Calu3 (cell line): ENCODE measurements around the gene HSD17B13. TPM values are rescaled to one million over a fixed set of nuclear protein-coding genes. Genes with fewer than 3 reads are reported as not detected.

Experiments used
- BruUV-seq: library from RNA; stranded (reverse); fragments of 400-500 nt; replicated peaks from 2 replicates; lab custom pipeline; 2021; lab: Mats Ljungman, UMichigan
- CTCF ChIA-PET: fragments of 300-600 bp; sonication (Branson Sonifier 250); formaldehyde crosslinking; loops from one replicate; lab custom pipeline; 2022; ENCODE audit warnings: antibody characterized with exemption; lab: Charles Lee
- DNase-seq: peaks from one replicate; pipeline ENCODE4 v3.0.0; 2022
- H3K27ac Mint-ChIP-seq: one replicate; pipeline ENCODE4 v1.8.0; 2022; ENCODE audit warnings: mixed read lengths; ENCODE audit not compliant: unreplicated experiment
- H3K27me3 Mint-ChIP-seq: one replicate; pipeline ENCODE4 v1.8.0; 2022; ENCODE audit warnings: mixed read lengths; ENCODE audit not compliant: unreplicated experiment
- H3K36me3 Mint-ChIP-seq: one replicate; pipeline ENCODE4 v1.8.0; 2022; ENCODE audit warnings: mild to moderate bottlenecking, moderate library complexity, mixed read lengths; ENCODE audit not compliant: insufficient read depth, unreplicated experiment
- H3K4me1 Mint-ChIP-seq: one replicate; pipeline ENCODE4 v1.8.0; 2022; ENCODE audit warnings: mild to moderate bottlenecking, low read depth, mixed read lengths; ENCODE audit not compliant: unreplicated experiment
- H3K4me3 Mint-ChIP-seq: one replicate; pipeline ENCODE4 v1.8.0; 2022; ENCODE audit warnings: mild to moderate bottlenecking, low read depth, moderate library complexity, mixed read lengths; ENCODE audit not compliant: unreplicated experiment
- H3K9me3 Mint-ChIP-seq: one replicate; pipeline ENCODE4 v1.8.0; 2022; ENCODE audit warnings: low read depth, mixed read lengths; ENCODE audit not compliant: unreplicated experiment
- intact Hi-C: fragments of 100-400 bp; cut with micrococcal nuclease; formaldehyde crosslinking; loops from one replicate; pipeline ENCODE4 v1.10.0; 2022; ENCODE audit not compliant: unreplicated experiment
- total RNA-seq: library from RNA; stranded (reverse); gene quantifications from 2 replicates; pipeline ENCODE4 v1.2.3, GENCODE V29; 2022
- TF ChIP-seq, protein P1 (sequence below): fragments of 200-600 bp; IDR thresholded peaks from one replicate; pipeline ENCODE4 v1.8.0; 2022; ENCODE audit warnings: antibody characterized with exemption; ENCODE audit not compliant: unreplicated experiment

Gene HSD17B13
- total RNA-seq, 1 experiment from 2014 or later = not detected

DNA sequence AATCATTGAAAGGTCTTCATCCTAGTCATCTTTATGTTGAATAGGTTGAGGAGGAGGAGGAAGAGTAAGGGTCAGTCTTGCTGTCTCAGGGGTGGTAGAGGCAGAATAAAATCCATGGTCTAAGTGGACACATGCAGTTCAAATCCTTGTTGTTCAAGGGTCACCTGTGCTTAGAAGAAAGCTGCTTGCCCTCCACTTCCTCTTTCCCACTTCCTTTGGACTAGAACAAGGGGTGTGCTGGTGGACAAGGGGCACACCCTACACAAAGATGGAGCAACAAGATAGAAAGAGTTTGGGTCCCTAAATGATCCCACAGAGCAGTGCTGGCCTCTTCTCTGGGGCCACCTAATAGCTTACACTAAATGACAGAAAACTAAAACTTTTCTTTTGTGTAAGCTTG is 47.9 kb downstream of the HSD17B13 start:
- Mint-ChIP-seq H3K4me3 (no peak overlapping the region), H3K27me3 (no peaks in the 10 kb centered on the region), H3K4me1 (no peaks in the 10 kb centered on the region), H3K27ac (no peak overlapping the region), H3K9me3 (no peaks in the 10 kb centered on the region), H3K36me3 (no peaks in the 10 kb centered on the region)
- intact Hi-C loops = no loop called here
- TF ChIP-seq, protein P1, sequence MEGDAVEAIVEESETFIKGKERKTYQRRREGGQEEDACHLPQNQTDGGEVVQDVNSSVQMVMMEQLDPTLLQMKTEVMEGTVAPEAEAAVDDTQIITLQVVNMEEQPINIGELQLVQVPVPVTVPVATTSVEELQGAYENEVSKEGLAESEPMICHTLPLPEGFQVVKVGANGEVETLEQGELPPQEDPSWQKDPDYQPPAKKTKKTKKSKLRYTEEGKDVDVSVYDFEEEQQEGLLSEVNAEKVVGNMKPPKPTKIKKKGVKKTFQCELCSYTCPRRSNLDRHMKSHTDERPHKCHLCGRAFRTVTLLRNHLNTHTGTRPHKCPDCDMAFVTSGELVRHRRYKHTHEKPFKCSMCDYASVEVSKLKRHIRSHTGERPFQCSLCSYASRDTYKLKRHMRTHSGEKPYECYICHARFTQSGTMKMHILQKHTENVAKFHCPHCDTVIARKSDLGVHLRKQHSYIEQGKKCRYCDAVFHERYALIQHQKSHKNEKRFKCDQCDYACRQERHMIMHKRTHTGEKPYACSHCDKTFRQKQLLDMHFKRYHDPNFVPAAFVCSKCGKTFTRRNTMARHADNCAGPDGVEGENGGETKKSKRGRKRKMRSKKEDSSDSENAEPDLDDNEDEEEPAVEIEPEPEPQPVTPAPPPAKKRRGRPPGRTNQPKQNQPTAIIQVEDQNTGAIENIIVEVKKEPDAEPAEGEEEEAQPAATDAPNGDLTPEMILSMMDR = no peak
- BruUV-seq = no TSS peak
- CTCF ChIA-PET = no interaction called here
- DNase-seq = no peak

- Mint-ChIP-seq H3K27me3 (no peaks in the 10 kb centered on the region), H3K27ac (no peak overlapping the region), H3K4me3 (no peak overlapping the region), H3K4me1 (no peaks in the 10 kb centered on the region), H3K9me3 (no peaks in the 10 kb centered on the region), H3K36me3 (no peaks in the 10 kb centered on the region)
- CTCF ChIA-PET = no interaction called here
- no TSS peak for BruUV-seq
- DNase-seq = no peak
- TF ChIP-seq, protein P1 = no peak
- intact Hi-C loops = no loop called here
These were observed 48.4 kb downstream of the HSD17B13 start for GRCh38 chr4:87274327-87274726.

- CTCF ChIA-PET = interaction anchor here (0.6 kb wide), 1 partner anchor 273 kb away, joined by 3 read pairs; no protein-coding TSS in a partner anchor
These were observed 51.9 kb downstream of the HSD17B13 start for GRCh38 chr4:87270825-87271224.

GRCh38 chr4:87270144-87270543 is 52.5 kb downstream of the HSD17B13 start:
- Mint-ChIP-seq H3K27ac (no peak overlapping the region), H3K36me3 (no peaks in the 10 kb centered on the region), H3K27me3 (no peaks in the 10 kb centered on the region), H3K9me3 (no peaks in the 10 kb centered on the region), H3K4me1 (no peaks in the 10 kb centered on the region), H3K4me3 (no peak overlapping the region)
- DNase-seq = peak; percentile 20
- BruUV-seq = no TSS peak
- TF ChIP-seq, protein P1 = no peak
- intact Hi-C loops = loop anchor here (1.0 kb wide), 1 partner anchor 195 kb away; no protein-coding TSS in a partner anchor
- CTCF ChIA-PET = interaction anchor here (0.6 kb wide), 1 partner anchor 274 kb away, joined by 3 read pairs; no protein-coding TSS in a partner anchor

More at GRCh38 chr4:87270825-87271224, 51.9 kb downstream of the HSD17B13 start:
- TF ChIP-seq, protein P1 = no peak
- no peak for DNase-seq
- Mint-ChIP-seq H3K4me3 (no peak overlapping the region), H3K9me3 (no peaks in the 10 kb centered on the region), H3K36me3 (no peaks in the 10 kb centered on the region), H3K27me3 (no peaks in the 10 kb centered on the region), H3K27ac (no peak overlapping the region), H3K4me1 (no peaks in the 10 kb centered on the region)
- intact Hi-C loops = loop anchor here (1.0 kb wide), 1 partner anchor 194 kb away; no protein-coding TSS in a partner anchor
- no TSS peak for BruUV-seq
